OCI-LY3 (cell line): ENCODE results near the gene ADARB1.

ENCODE experiments used
- H2AFZ ChIP-seq: fragments of 200-600, 300-600 bp; shearing (Covaris generic); 2 replicates; pipeline ENCODE4 v1.6.0; 2014; ENCODE audit warnings: antibody characterized with exemption, low read depth, low read length
- H3K27ac ChIP-seq: fragments of 200-600, 300-600 bp; sonication (generic); 2 replicates; pipeline ENCODE4 v1.5.1; 2014; ENCODE audit warnings: mild to moderate bottlenecking, low read length, moderate library complexity, mixed read lengths
- H3K27me3 ChIP-seq: fragments of 200-600, 300-600 bp; sonication (generic); 2 replicates; pipeline ENCODE4 v1.6.1; 2014; ENCODE audit warnings: low read depth, low read length, mixed read lengths
- H3K36me3 ChIP-seq: fragments of 200-600, 300-600 bp; sonication (generic); replicated peaks from 2 replicates; pipeline ENCODE3; 2014; ENCODE audit warnings: low read depth, low read length, mixed read lengths
- H3K4me1 ChIP-seq: fragments of 300-600, 200-600 bp; sonication (generic); 2 replicates; pipeline ENCODE4 v1.6.1; 2014; ENCODE audit warnings: low read length, mixed read lengths
- H3K4me2 ChIP-seq: fragments of 200-600, 300-600 bp; sonication (generic); 2 replicates; pipeline ENCODE4 v1.6.1; 2014; ENCODE audit warnings: low read length, mixed read lengths
- H3K4me3 ChIP-seq: fragments of 300-600, 200-600 bp; sonication (generic); 2 replicates; pipeline ENCODE4 v1.5.1; 2014; ENCODE audit warnings: antibody characterized with exemption, mild to moderate bottlenecking, low read length, moderate library complexity
- H3K79me2 ChIP-seq: fragments of 300-600, 200-600 bp; shearing (Covaris generic); 2 replicates; pipeline ENCODE4 v1.6.1; 2014; ENCODE audit warnings: mild to moderate bottlenecking, low read length, mixed read lengths
- H3K9ac ChIP-seq: fragments of 300-600, 200-600 bp; shearing (Covaris generic); 2 replicates; pipeline ENCODE4 v1.6.0; 2014; ENCODE audit warnings: mild to moderate bottlenecking, low read length, moderate library complexity
- H3K9me3 ChIP-seq: fragments of 200-600, 300-600 bp; shearing (Covaris generic); 2 replicates; pipeline ENCODE4 v1.6.1; 2014; ENCODE audit warnings: low read length, mixed read lengths; ENCODE audit not compliant: insufficient read depth
- H4K20me1 ChIP-seq: fragments of 200-600, 300-600 bp; sonication (generic); 2 replicates; pipeline ENCODE4 v1.6.1; 2016; ENCODE audit warnings: low read length, mixed read lengths; ENCODE audit not compliant: insufficient read depth
- CTCF ChIP-seq: fragments of 200-600, 300-600 bp; sonication (generic); IDR thresholded peaks from 2 replicates; pipeline ENCODE4 v1.5.1; 2014; ENCODE audit warnings: antibody characterized with exemption, low read length, low read depth
- EZH2phosphoT487 ChIP-seq: fragments of 200-600 bp; shearing (Covaris generic); IDR thresholded peaks from 2 replicates; pipeline ENCODE4 v1.6.1; 2018; ENCODE audit warnings: antibody characterized with exemption, mixed run types, low read depth

Gene ADARB1

GRCh38 chr21:45080232-45080631 is 5.9 kb downstream of the ADARB1 start:
- no peak overlapping the region for H3K4me2 ChIP-seq
- H3K36me3 ChIP-seq, result no peaks in the 10 kb centered on the region
- TF ChIP-seq EZH2phosphoT487, result no peak
- no peak for TF ChIP-seq CTCF
- no peaks in the 10 kb centered on the region for H3K27me3 ChIP-seq
- H2AFZ ChIP-seq, result no peak overlapping the region
- H3K9ac ChIP-seq, result no peak overlapping the region
- H3K4me1 ChIP-seq, result peaks cover 4% of the 10 kb centered on the region; the same call in 1 of the 2 replicates
- H3K79me2 ChIP-seq, result no peaks in the 10 kb centered on the region
- no peak overlapping the region for H3K27ac ChIP-seq
- H4K20me1 ChIP-seq, result no peaks in the 10 kb centered on the region
- H3K4me3 ChIP-seq, result no peak overlapping the region
- no peaks in the 10 kb centered on the region for H3K9me3 ChIP-seq

GRCh38 chr21:45080639-45081414 is 6.4 kb downstream of the ADARB1 start:
- Histone ChIP-seq H3K4me3 (no peak overlapping the region), H3K9ac (no peak overlapping the region), H3K36me3 (no peaks in the 10 kb centered on the region), H3K27me3 (no peaks in the 10 kb centered on the region), H2AFZ (no peak overlapping the region), H3K9me3 (no peaks in the 10 kb centered on the region), H4K20me1 (no peaks in the 10 kb centered on the region), H3K4me2 (no peak overlapping the region), H3K4me1 (peaks cover 8% of the 10 kb centered on the region; the same call in 1 of the 2 replicates), H3K79me2 (no peaks in the 10 kb centered on the region), H3K27ac (no peak overlapping the region)
- TF ChIP-seq EZH2phosphoT487 (no peak), CTCF (no peak)

GRCh38 chr21:45081636-45082035 is 7.3 kb downstream of the ADARB1 start:
- TF ChIP-seq EZH2phosphoT487 (no peak), CTCF (no peak)
- no peaks in the 10 kb centered on the region for H3K27me3 ChIP-seq
- H3K9ac ChIP-seq, result no peak overlapping the region
- no peak overlapping the region for H3K4me2 ChIP-seq
- no peaks in the 10 kb centered on the region for H3K36me3 ChIP-seq
- no peak overlapping the region for H2AFZ ChIP-seq
- peaks cover 8% of the 10 kb centered on the region; the same call in 1 of the 2 replicates for H3K4me1 ChIP-seq
- H3K4me3 ChIP-seq, result no peak overlapping the region
- no peaks in the 10 kb centered on the region for H3K9me3 ChIP-seq
- no peaks in the 10 kb centered on the region for H4K20me1 ChIP-seq
- H3K79me2 ChIP-seq, result no peaks in the 10 kb centered on the region
- H3K27ac ChIP-seq, result no peak overlapping the region

- H3K79me2 ChIP-seq, result no peaks in the 10 kb centered on the region
- TF ChIP-seq EZH2phosphoT487 (no peak), CTCF (no peak)
- H4K20me1 ChIP-seq, result no peaks in the 10 kb centered on the region
- no peak overlapping the region for H2AFZ ChIP-seq
- peaks cover 8% of the 10 kb centered on the region; the same call in 1 of the 2 replicates for H3K4me1 ChIP-seq
- H3K4me2 ChIP-seq, result no peak overlapping the region
- no peaks in the 10 kb centered on the region for H3K9me3 ChIP-seq
- H3K36me3 ChIP-seq, result no peaks in the 10 kb centered on the region
- H3K27me3 ChIP-seq, result no peaks in the 10 kb centered on the region
- H3K9ac ChIP-seq, result no peak overlapping the region
- no peak overlapping the region for H3K27ac ChIP-seq
- no peak overlapping the region for H3K4me3 ChIP-seq
These were observed 8.4 kb downstream of the ADARB1 start for GRCh38 chr21:45082736-45083135.
